Progenitor cell of endocrine pancreas (in vitro differentiated cells): ENCODE measurements around the gene STKLD1. TPM values are rescaled to one million over a fixed set of nuclear protein-coding genes. Genes with fewer than 3 reads are reported as not detected.

Experiments used
- DNase-seq: peaks from one replicate; pipeline ENCODE4 v3.0.0; 2021; ENCODE audit warnings: low spot score; ENCODE audit not compliant: unreplicated experiment
- H3K27ac Mint-ChIP-seq: 2 replicates; pipeline ENCODE4 v1.8.0; 2021; ENCODE audit warnings: mild to moderate bottlenecking, moderate library complexity, mixed read lengths
- H3K27me3 Mint-ChIP-seq: 2 replicates; pipeline ENCODE4 v1.8.0; 2021; ENCODE audit warnings: mixed read lengths
- H3K36me3 Mint-ChIP-seq: 2 replicates; pipeline ENCODE4 v1.8.0; 2022; ENCODE audit warnings: mixed read lengths; ENCODE audit not compliant: insufficient read depth
- H3K4me1 Mint-ChIP-seq: 2 replicates; pipeline ENCODE4 v1.8.0; 2021; ENCODE audit warnings: low read depth, mixed read lengths
- H3K4me3 Mint-ChIP-seq: 2 replicates; pipeline ENCODE4 v1.8.0; 2021; ENCODE audit warnings: low read depth, mild to moderate bottlenecking, moderate library complexity, mixed read lengths
- H3K9me3 Mint-ChIP-seq: 2 replicates; pipeline ENCODE4 v1.8.0; 2021; ENCODE audit warnings: low read depth, mixed read lengths
- CTCF ChIP-seq: fragments of 200-600 bp; sonication (generic); IDR thresholded peaks from one replicate; pipeline ENCODE4 v1.5.0; 2021; ENCODE audit warnings: antibody characterized with exemption, mild to moderate bottlenecking; ENCODE audit not compliant: unreplicated experiment
- total RNA-seq: library from RNA; stranded (reverse); gene quantifications from 2 replicates; pipeline ENCODE4 v1.2.1, GENCODE V29; 2021

STKLD1 gene
- total RNA-seq, 1 donor from 2014 or later: 4.0 TPM

DNA sequence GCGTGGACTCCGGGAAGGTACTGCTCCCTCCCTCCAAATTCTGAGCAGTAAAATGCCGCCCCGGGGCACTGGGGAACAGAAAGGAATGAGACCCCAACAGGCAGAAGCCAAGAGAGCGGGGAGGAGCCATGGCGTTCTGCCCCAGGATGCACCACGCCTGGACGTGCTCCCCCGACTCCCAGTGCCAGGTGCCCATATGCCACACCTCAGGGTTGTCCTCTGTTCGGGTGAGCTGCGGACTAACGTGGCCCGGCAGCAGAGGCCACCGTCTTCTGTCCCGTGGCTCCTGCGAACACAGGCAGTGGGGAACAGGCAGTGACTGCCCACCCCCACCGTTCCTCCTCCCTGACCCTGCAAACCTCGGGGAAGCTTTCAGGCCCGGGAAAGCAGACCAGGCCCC lies 44.9 kb upstream of the STKLD1 start:
- peaks cover 23% of the 10 kb centered on the region for H3K36me3 Mint-ChIP-seq
- H3K9me3 Mint-ChIP-seq: peaks cover 9% of the 10 kb centered on the region

DNA sequence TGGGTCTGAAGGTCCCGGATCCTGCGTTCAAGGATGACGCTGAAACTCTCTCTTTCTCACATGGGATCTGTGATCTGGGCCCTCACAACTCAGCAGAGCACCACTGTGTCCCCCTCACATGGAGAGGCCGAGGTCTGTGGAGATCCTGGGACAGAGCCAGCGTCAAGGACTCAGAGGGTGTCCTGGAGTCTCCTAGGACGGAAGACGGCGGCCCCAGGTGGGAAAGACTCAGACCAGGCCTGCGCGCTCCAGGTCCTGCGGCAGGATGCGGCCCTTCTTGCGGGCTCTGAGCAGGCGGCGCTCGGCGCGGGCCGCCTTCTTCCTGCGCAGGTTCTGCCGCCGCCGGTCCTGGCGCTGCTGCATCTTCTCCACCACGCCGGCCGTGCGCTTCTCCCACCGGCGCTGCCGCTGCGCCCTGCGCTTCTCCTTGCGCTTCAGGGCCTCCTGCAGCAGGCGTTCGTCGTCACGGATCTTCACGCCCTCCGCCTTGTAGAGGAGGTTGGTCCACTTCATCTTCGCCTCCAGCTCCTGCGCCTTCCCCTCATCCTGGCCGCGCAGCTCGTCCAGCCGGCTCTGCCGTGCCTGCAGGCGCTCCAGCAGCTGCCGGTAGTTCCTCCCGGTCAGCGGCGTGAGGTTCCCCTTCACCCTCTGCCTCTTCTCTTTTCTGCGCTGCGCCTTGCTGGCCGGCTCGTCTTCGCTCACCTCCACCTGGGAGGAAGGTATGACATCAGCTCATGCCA lies 44.4 kb upstream of the STKLD1 start:
- TF ChIP-seq CTCF: no peak
- no peak for DNase-seq
- H3K27ac Mint-ChIP-seq: no peak overlapping the region
- H3K4me1 Mint-ChIP-seq: peaks cover 8% of the 10 kb centered on the region
- H3K4me3 Mint-ChIP-seq: no peak overlapping the region
- peaks cover 9% of the 10 kb centered on the region for H3K9me3 Mint-ChIP-seq
- no peaks in the 10 kb centered on the region for H3K27me3 Mint-ChIP-seq
- H3K36me3 Mint-ChIP-seq: peaks cover 23% of the 10 kb centered on the region

More for the DNA sequence above, 44.9 kb upstream of the STKLD1 start:
- no peaks in the 10 kb centered on the region for H3K27me3 Mint-ChIP-seq
- TF ChIP-seq CTCF: no peak
- H3K4me1 Mint-ChIP-seq: peaks cover 6% of the 10 kb centered on the region
- H3K27ac Mint-ChIP-seq: no peak overlapping the region
- no peak for DNase-seq
- no peak overlapping the region for H3K4me3 Mint-ChIP-seq

GRCh38 chr9:133332381-133332730 lies 43.8 kb upstream of the STKLD1 start:
- Mint-ChIP-seq H3K27ac (no peak overlapping the region), H3K9me3 (peaks cover 9% of the 10 kb centered on the region), H3K4me1 (peaks cover 8% of the 10 kb centered on the region), H3K27me3 (no peaks in the 10 kb centered on the region), H3K4me3 (no peak overlapping the region), H3K36me3 (peaks cover 23% of the 10 kb centered on the region)
- DNase-seq: no peak
- no peak for TF ChIP-seq CTCF

GRCh38 chr9:133333011-133333410 lies 43.2 kb upstream of the STKLD1 start:
- Mint-ChIP-seq H3K4me3 (no peak overlapping the region), H3K4me1 (peaks cover 8% of the 10 kb centered on the region), H3K9me3 (peaks cover 9% of the 10 kb centered on the region), H3K27ac (no peak overlapping the region), H3K36me3 (peaks cover 23% of the 10 kb centered on the region), H3K27me3 (no peaks in the 10 kb centered on the region)
- TF ChIP-seq CTCF: no peak
- DNase-seq: no peak

GRCh38 chr9:133333566-133333965 lies 42.6 kb upstream of the STKLD1 start:
- DNase-seq: no peak
- H3K27me3 Mint-ChIP-seq: no peaks in the 10 kb centered on the region
- peaks cover 6% of the 10 kb centered on the region for H3K9me3 Mint-ChIP-seq
- H3K27ac Mint-ChIP-seq: no peak overlapping the region
- H3K4me3 Mint-ChIP-seq: no peak overlapping the region
- H3K36me3 Mint-ChIP-seq: peaks cover 20% of the 10 kb centered on the region
- TF ChIP-seq CTCF: no peak
- H3K4me1 Mint-ChIP-seq: peaks cover 8% of the 10 kb centered on the region
